H54 (cell line): ENCODE measurements around the gene HAUS7.

ENCODE experiments used
- DNase-seq: peaks from one replicate; pipeline ENCODE4 v3.0.0; 2011; ENCODE audit warnings: low spot score, mixed read lengths; ENCODE audit not compliant: insufficient read length
- FAIRE-seq: peaks from 3 replicates; lab custom pipeline; 2011; peaks lifted over from hg19 to GRCh38; lab: Jason Lieb, UNC
- POLR2A ChIP-seq: IDR thresholded peaks from 2 replicates; pipeline ENCODE4 v1.6.1; 2011; ENCODE audit warnings: low read depth, mild to moderate bottlenecking, low read length

The HAUS7 gene

DNA sequence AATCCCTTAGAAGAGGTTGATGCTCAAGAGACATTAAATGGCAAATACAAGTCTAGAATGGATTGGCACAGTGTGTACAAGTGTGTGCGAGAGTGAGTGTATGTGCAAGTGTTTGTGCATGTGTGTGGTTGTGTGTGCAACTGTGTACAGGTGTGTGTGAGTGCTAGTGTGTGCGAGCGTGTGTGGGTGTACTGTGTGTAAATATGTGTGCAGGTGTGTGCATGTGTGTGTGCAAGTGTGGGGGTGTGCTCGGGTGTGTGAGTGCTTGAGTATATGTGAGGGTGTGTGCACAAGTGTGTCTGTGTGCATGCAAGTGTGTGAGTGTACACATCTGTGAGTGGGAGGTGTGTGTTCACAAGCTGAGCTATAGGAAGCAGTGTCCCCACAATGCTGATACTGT, 30.4 kb downstream of the HAUS7 start:
- FAIRE-seq, result no peak
- no peak for DNase-seq
- no peak for TF ChIP-seq POLR2A

DNA sequence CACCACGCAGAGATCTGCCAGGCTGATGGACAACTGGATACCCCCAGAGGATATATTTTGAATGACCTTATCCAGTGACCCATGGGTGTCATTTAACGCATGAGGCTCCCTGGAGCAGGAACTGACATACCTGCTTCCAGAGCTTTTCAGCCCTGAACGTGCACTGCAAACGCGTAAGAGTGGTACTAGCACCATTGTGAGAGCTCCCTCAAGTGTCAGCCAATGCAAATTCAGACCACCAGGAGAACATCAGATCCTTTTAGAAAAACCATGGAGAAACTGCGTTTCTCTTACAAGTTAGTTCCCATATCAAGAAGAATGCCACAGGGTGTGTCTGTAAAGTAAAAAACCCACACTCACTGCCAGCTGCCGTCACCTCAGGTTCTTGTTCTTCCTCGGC, 31.8 kb downstream of the HAUS7 start:
- no peak for DNase-seq
- TF ChIP-seq POLR2A, result no peak
- FAIRE-seq, result no peak

DNA sequence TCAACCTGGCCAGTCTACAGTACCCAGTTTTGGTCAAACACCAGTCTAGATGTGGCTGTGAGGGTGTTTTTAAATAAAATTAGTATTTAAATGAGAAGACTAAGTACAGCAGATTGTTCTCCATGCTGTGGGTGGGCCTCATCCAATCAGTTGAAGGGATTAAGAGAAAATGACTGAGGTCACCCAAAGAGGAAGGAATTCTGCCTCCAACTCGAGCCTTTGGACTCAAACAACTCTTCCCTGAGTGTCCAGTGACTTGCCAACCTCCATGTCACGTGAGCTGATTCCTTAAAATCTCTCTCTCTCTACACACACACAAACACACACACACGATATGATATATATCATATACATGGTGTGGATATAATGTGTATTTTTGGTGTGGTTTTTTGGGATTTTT, 34.5 kb downstream of the HAUS7 start:
- TF ChIP-seq POLR2A, result no peak
- DNase-seq, result no peak
- FAIRE-seq, result no peak

DNA sequence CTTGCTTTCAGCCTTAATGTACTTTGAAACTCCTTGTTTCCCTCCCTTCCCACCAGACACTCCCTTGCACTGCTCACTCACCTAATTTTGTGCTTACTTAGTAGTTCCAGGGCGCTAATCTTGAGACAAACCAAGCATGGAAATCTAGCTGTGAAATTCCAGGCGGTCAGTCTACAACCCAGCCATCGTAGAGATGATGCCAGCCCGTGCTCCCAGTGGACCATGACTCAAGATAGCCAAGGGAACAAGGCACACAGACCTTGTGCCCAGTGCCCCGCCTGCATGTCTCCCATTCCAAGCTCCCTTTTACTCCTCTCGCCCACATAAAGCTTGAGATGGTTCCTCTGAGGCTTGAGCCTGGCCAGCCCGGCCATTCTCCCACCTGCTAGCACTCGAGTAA, 35.6 kb downstream of the HAUS7 start:
- DNase-seq (no peak), FAIRE-seq (no peak)
- no peak for TF ChIP-seq POLR2A

DNA sequence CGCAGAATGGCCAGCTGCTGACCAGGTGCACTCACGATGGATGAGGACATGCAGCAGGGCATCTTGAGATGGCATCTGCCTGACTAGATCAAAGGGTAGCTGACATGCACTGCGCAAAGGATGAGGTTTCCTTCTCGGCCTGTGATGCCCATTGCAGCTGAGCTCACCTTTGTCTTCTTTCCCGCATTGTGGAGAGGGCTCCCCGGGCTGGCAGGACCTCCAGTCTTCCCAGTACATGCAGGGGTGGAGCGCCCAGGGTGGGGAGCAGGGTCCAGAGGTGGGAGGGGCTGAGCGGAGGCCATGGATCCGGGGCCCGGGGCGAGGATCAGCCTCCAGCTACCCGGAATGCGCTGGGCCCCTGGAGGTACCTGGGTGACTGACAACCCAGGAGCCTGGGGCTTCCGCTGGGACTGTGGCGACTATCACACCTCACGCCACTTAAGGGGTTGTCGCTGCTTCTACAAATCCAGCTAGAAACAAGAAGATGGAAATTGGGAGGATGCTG, 36.5 kb downstream of the HAUS7 start:
- FAIRE-seq, result no peak
- no peak for DNase-seq
- no peak for TF ChIP-seq POLR2A

DNA sequence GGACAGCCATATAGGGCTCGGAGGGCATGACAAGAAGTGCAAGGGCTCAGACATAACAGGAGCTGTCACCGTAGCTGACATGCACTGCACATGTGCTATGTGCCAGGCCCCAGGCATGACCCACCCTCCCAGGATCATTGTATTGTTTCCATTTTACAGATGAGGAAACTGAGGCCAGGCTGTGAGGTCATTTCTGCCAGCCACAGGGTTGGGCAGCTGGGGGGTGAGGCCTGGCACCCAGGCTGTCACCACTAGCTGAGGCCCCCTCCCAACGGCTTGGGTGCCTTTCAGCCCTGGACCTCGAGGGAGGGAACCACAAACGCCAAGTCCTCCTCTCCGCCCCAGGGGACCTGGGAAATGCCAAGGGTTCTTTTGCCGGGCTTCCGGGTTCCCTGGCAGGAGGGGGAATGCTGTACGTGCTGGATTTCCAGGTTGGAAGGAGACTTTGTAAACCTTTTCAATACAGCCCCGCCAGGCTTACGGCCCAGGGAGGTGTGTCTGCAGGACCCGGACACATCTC, 37.2 kb downstream of the HAUS7 start:
- DNase-seq, result no peak
- FAIRE-seq, result no peak
- no peak for TF ChIP-seq POLR2A

DNA sequence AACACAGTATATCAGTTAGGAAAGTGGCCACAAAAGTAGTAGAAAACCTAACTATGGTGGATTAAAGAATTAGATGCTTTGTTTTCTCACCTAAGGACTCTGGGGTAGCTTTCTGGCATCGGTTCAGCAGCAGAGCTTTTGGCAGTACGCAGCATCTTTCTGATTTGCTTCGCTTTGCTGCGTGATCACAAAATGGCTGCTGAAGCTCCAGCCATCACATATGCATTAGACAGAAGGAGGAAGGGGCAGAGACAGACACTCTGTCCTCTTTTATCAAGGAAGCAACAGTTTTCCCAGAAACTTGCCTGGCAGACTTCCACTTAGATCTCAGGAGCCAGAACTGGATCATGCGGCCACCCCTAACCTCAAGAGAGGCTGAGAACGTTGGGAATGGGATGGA, 39.6 kb downstream of the HAUS7 start:
- DNase-seq (no peak), FAIRE-seq (no peak)
- no peak for TF ChIP-seq POLR2A

DNA sequence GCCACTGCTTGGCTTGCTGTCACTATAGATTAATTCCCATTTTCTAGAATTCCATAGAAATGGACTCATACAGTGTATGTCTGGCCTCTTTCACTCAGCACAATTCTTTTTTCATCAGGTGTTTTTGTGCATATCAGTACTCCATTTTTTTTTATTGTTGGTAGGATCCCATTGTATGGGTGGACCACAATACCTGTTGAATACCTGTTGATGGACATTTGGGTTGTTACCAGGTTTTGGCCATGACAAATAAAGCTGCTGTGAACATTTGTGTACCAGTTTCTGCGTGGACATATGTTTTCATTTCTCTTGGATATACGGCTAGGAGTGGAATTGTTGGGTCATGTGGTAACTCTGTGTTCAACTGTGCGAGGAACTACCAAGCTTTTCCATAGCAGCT, 44.2 kb downstream of the HAUS7 start:
- no peak for FAIRE-seq
- DNase-seq, result no peak

DNA sequence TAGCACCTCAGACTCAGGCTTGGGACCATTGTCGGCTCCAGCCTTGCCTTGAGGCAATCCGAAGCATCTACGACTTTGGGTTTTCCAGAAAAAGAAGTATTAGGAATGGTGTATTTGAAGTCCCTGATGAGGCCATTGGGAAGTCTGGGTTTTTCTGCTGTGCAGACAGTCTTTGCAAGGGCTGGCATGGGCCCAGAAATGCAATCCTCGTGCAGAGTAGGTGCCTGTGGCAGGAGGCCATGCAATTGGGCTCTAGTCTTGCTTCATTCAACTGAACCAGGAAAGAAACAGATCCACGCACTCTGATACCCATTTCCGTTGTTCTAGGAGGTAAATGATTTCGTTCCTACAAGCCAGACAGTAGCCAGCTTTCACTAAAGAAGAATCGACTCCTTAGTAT, 46.7 kb downstream of the HAUS7 start:
- FAIRE-seq, result no peak
- TF ChIP-seq POLR2A, result no peak
- DNase-seq, result no peak

More for the DNA sequence above, 44.2 kb downstream of the HAUS7 start:
- no peak for TF ChIP-seq POLR2A

DNA sequence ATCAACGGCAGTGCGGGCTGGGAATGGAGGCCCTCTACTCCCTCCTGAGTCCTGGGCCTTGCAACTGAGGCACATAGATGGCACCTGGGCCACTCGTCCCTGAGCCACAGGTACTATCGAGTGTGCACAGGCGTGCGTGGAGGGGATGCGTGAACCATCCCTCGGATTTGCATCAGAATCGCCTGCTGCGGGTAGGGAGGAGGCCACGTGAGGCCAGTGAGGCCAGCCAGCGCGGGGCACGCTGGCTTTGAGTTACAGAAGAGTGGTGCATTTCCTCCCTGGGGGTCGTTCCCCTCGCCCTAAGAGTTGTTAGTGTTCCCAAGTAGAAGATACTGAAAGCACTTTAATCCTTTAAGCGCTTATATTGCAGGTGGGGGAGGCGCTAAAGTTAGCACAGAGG, 48.5 kb downstream of the HAUS7 start:
- TF ChIP-seq POLR2A, result no peak
- DNase-seq (no peak), FAIRE-seq (no peak)

DNA sequence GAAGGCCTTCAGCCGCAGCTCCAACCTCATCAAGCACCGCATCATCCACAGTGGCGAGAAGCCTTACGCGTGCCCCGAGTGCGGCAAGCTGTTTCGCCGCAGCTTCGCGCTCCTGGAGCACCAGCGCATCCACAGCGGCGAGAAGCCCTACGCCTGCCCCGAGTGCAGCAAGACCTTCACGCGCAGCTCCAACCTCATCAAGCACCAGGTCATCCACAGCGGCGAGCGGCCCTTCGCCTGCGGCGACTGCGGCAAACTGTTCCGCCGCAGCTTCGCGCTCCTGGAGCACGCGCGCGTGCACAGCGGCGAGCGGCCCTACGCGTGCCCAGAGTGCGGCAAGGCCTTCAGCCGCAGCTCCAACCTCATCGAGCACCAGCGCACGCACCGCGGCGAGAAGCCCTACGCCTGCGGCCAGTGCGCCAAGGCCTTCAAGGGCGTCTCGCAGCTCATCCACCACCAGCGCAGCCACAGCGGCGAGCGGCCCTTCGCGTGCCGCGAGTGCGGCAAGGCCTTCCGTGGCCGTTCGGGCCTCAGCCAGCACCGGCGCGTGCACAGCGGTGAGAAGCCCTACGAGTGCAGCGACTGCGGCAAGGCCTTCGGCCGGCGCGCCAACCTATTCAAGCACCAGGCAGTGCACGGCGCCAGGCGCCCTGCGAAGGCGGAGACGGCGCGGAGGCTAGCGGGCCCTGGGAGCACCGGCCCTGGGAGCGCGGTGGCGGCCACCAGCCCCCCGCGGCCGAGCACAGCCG, 49.4 kb downstream of the HAUS7 start:
- FAIRE-seq (no peak), DNase-seq (no peak)
- TF ChIP-seq POLR2A, result no peak

DNA sequence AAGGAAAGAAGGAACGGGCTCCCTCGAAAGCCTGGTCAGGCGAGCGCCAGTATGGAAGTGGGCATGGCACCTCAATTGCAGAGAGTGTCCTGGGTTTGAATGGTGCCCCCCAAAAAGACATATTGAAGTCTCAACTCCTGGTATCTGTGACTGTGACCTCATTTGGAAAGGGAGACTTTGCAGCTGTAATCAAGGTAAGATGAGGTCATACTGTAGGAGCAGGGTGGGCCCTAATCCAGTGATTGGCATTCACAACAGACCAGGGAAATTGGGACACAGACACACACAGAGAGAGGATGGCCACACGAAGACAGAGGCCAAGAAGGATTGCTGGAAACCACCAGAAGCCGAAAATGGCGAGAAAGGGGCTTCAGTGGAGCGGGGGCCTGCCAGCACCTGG, 52.7 kb downstream of the HAUS7 start:
- FAIRE-seq, result no peak
- no peak for DNase-seq
- no peak for TF ChIP-seq POLR2A

DNA sequence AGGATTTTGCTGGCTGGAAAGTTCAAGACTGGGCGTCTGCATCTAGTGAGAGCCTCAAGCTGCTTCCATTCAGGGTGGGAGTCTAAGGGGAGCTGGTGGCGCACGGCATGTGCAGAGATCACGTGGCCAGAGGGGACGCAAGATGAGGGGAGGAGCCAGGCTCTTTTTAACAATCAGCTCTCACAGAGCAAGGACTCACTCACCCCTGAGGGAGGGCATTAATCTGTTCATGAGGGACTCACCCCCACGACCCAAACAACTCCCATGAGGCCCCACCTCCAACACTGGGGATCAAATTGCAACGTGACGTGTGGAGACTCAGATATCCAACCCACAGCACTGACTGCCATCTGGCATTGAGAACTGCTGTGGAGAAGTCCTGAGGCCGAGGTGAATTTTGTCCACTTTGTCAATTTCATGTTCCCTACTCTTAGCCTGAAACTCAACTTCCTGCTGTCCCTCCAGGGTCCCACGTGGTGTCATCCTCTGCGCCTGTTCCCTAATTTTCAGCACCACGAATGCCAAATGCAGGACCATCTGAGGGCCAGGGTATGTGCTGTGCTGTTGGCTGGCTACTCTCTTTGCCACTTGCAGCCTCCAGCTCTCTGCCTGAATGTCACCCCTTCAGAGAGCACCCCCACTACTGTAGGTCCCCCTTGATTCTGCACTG, 53.5 kb downstream of the HAUS7 start:
- TF ChIP-seq POLR2A, result no peak
- DNase-seq (no peak), FAIRE-seq (no peak)

DNA sequence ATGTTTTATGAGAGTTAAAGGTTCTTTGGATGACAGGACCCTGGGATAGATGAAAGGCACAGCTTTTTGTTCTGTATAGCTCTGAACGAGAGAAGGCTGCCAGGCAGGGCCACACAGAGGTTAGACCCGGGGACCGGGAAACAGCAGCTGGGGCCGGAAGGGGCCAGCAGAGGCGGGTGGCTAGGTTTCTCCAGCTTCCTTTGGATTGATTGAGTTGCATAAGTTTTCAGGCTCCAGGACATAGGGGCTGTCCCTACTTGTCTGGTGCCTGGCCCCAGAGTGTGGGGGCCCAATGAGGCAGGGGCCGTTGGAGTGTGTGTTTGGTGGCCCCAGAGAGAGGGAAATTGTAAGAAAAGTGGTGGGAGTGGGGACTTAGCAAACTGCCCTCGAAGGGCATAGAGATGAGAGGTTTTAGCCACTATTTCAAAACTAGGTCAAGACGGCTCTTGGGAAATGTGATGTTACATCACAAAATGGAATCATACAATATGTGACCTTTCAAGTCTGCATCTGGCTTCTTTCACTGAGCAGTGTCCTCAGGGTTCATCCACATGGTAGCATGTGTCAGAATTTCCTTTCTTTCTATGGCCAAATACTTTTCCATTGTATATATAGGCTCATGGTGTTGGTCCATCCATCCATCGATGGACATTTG, 55.4 kb downstream of the HAUS7 start:
- no peak for FAIRE-seq

More for the DNA sequence above, 55.4 kb downstream of the HAUS7 start:
- DNase-seq, result no peak
- no peak for TF ChIP-seq POLR2A
